ENCODE results near the gene TRIM73.
"Not testable (repeated sequence)": the region's sequence is repeated elsewhere in the genome, so short reads cannot be mapped to it uniquely, and the experiment has no call there.

- TF ChIP-seq CTCF (IDR thresholded peaks at IDR 0.05; ENCODE audit: insufficient read depth, low read length); POLR2AphosphoS5 (IDR thresholded peaks at IDR 0.05; ENCODE audit: low read depth); SPI1 (IDR thresholded peaks at IDR 0.05; ENCODE audit: borderline replicate concordance, low read depth); GABPA (IDR thresholded peaks at IDR 0.05; ENCODE audit: low read depth): not testable (repeated sequence)
Observed at GRCh38 chr7:75398771-75399700, 3.6 kb downstream of the TRIM73 start.

Data from HL-60 (cell line).